ENCODE data around the gene GTF2A1L.
"Not testable (repeated sequence)": the region's sequence is repeated elsewhere in the genome, so short reads cannot be mapped to it uniquely, and the experiment has no call there.

Gene GTF2A1L, protein sequence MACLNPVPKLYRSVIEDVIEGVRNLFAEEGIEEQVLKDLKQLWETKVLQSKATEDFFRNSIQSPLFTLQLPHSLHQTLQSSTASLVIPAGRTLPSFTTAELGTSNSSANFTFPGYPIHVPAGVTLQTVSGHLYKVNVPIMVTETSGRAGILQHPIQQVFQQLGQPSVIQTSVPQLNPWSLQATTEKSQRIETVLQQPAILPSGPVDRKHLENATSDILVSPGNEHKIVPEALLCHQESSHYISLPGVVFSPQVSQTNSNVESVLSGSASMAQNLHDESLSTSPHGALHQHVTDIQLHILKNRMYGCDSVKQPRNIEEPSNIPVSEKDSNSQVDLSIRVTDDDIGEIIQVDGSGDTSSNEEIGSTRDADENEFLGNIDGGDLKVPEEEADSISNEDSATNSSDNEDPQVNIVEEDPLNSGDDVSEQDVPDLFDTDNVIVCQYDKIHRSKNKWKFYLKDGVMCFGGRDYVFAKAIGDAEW

DNA sequence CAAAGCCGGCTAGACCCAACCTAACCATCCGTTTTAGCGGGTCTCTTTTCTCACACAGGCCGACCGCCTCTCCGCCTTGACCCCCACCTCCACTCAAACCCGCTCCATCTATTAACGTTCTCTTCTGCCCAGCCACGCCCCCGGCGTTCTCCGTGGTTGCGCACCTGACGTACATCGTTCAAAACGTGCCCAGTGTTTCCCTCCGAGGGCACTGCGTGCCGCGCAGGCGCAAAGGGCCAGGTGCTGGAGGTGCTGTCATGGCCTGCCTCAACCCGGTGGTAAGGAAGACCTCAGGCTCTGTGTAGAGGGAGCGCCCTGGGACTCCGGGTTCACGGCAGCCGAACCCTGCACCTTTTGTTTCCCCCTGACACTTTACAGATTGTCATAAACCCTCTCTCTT lies at the start of gene GTF2A1L:
GTF2A1L (plus strand) TSS at position 239 of the 400 bp plus-strand sequence; CDS start at position 258, 19 bp downstream.
- no peak for DNase-seq

DNA sequence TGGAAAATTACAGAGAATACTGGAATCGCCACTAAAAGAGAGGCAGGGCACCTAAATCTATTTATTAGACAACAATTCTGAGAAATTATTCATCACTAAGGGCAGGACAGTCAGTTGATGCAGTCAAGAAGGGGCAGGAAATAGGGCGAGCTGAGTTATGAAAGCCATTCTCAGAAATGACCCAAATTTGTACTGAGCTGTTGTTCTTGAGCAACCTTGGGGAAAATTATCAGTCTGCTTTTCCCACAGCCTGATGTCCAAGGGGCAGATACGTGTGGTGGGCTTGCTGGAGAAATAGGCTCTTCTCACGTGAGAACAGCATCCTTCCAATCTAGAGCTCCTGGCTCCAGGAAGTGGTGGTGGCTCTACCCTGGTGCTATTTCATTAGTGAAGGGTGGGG lies 49.1 kb upstream of the GTF2A1L start:
- DNase-seq, result no peak

DNA sequence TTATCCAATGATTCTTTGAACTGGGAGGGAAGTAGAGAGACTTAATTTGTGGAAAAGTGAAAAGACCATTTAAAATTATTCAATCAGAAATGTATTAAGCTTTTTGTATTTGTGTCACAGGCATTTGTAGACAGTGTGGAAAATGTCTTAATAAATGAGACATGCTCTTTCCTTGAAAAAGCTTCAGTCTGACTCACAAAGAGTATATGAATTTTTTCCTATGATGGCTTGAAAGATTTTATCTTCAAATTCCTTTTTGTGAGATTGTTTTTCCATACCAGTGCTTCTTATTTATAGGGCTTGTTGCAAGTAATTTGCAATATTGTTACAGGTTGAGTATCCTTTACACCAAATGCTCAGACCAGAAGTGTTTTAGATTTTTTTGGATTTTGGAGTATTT lies 48.2 kb upstream of the GTF2A1L start:
- DNase-seq, result no peak

DNA sequence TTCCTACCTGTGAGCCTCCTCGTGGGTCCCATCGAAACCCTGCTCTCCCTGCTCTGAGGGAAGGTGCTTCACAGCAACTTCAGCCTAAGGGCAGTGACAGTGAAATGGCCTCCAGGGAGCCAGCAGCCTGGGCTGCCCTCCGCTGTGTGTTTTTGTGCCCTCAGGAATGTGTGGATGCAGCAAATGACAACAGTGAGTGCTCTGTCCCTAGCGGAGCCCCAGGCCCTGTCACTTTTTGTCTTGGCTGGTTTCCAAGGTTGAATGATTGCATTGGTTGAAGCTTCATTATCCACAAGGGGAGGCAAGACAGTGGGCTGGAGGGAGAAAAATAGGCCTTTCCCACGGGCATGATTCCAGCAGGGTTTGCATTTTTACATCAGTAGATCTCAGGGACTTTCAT lies 44.8 kb upstream of the GTF2A1L start:
- DNase-seq, result no peak

DNA sequence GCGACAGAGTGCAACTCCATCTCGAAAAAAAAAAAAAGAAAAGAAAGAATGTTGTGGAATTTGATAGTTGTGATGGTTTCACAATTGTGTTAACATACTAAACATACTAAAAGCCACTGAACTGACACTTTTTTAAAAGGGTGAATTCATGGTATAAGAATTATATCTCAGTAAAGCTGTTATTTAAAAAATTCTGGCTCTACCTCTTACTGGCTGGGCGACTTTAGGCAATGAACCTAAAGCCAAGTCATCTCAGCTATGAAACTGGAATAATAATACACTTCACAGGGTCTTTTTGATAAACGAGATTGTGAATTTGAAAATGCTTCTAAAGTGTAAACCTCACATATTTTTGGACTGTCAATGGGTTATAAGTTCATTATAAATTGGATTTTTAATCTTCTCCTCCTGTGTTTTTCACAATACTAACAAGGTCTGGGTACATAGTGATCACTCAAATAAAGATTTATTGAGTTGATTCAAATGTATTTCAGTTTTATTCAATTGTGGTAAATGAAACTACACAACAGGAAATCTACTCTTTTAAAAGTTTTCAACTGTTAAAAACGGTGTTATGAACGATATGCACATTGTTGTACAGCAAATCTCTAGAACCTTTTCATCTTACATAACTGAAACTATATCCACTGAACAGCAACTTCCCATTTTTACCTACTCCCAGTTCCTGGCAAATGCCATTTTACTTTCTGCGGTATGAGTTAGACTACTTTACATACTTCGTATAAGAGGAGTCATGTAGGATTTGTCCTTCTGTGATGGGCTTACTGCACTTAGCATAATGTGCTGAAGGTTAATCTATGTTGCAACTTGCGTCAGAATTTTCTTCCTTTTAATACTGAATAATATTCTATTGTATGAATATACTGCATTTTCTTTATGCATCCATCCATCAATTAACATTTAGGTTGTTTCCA lies 43.0 kb upstream of the GTF2A1L start:
- no peak for DNase-seq

DNA sequence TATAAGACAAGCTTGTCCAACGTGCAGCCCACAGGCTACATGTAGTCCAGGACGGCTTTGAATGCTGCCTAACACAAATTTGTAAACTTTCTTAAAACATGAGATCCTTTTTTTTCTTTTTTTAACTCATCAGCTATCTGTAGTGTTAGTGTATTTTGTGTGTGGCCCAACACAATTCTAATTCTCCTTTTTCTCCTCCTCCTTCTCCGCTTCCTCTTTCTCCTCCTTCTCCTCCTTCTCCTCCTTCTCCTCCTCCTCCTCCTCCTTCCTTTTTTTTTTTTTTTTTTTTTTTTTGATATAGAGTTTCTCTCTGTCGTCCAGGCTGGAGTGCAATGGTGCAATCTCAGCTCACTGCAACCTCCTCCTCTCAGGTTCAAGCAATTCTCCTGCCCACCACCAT lies 39.3 kb upstream of the GTF2A1L start:
- DNase-seq, result no peak

DNA sequence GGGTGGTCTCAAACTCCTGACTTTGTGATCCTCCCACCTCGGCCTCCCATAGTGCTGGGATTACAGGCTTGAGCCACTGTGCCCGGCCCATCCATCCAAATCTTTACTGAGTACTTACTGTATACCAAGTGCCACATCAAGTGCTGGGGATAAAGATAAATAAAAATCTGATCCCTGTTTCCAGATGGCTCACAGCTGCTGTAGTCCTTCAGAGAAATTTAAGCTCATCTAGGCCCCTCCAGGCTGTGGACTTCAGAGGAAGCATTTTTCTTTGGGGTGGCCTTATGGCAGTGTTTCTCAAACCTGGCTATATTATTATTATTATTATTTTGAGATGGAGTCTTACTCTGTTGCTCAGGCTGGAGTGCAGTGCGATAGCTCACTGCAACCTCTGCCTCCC lies 33.7 kb upstream of the GTF2A1L start:
- no peak for DNase-seq

DNA sequence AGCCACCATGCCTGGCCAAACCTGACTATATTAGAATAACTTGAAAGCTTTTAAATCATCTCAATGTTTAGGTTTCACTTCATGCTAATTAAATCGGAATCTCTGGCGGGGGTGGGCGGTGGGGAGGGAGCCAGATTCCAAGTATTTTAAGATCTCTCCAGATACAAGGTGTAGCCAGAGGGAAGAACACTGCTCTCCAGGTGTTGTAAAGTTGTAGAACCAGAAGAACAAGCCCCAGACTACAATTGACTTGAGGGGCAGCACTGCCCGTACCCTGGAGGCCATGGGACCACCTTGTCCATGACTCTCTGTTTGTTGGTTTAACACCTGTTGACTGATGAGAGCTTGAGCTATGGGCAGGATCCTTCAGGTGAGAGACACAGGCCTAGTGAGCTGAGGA lies 33.1 kb upstream of the GTF2A1L start:
- DNase-seq, result no peak

DNA sequence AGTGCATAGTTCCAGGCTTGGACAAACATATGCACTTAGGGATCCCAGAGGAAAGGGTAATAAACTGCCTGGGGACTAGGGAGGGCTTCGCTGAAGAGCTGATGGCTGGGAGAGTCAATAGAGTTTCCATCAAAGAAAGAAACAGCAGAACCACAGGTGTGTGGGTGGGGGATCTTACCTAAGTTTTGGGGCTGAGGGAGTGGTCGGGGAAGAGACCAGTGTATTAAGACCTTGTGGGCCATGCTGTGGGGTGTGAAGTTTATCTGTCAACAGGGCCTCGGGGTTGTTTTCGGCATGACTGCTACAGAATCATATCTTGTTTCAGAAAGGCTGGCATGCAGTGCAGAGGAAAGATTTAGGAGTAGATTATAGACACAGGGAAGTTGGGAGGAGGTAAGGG lies 31.2 kb upstream of the GTF2A1L start:
- DNase-seq, result no peak

DNA sequence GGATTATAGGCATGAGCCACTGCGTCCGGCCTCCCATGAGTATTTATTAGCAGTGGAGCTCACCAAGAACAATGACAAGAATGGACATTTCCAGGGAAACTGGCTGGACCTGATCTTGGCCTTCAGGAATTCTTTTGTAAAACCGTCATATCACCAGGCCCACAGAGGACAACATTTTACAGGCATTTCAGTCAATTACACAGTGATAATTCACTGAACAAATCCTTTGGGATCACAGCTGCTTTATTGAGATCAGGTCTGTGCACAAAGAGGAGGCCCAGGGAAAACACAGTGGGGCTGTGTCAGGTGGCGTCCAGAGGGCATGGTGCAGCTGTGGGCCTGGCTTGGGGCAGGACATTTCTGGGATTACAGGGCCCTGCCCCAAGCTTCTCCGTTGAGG lies 30.1 kb upstream of the GTF2A1L start:
- no peak for DNase-seq

DNA sequence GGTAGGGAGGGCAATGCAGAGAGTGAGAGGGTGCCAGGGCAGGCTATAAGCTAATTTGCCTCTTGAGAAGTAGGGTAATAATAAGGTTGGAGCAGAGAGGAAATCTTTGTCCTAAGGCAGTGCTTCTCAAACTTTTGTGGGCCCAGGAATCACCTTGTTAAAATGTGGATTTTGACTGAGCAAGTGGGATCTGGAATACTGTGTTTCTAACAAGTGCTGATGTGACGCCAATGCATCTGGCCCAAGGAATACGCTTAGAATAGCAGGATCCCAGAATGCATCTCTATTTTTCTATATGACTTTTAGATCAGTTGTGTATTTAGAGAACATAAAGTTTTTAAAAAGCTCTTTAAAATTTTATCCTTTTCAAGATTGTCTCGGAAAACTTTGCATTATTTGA lies 29.7 kb upstream of the GTF2A1L start:
- no peak for DNase-seq

DNA sequence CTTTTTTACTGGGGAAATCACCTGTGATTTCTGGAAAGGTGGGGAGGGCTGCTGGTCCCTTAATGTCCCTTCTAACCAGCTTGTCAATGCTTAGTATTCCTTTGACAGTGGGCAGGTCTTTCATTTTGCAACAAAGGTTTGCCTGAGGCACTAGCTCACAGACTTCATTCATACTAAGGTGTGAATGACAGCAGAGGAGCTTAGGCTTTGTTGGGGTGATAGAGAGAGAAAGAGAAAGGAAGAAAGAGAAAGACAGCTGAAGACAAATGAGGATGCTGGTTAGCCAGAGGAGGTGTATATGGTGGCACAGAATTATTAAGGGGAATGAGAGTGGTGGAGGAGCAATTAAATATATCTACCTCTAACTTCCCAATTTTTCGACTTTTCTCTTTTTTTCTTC lies 28.9 kb upstream of the GTF2A1L start:
- DNase-seq, result no peak

DNA sequence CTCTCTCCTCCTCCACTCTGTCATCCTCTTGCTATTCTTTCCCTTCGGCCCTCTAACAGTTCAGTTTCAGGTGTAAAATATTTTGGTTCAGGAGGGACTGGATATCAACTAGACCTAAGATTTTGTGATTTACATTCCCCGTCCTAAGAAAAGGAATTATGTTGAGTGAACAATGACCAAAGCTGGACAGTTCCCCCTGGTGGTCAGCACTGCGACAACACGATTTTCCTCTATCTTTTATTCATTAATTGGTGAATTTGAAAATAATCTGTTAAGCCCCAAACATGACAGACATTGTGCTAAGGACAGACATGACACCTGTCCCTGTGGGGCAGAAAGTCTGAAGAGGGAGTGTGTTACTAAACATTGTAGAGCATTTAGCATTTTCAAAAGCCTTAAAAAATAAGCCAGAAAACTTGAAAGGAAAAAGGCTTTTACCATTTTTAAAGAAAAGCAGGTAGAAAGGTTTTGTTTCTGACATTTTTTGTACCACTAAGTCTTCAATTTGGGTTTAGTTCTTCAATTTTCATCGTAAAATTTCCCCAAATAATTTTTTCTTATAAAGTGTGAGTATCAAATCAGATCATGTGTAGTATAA lies 28.4 kb upstream of the GTF2A1L start:
- no peak for DNase-seq

DNA sequence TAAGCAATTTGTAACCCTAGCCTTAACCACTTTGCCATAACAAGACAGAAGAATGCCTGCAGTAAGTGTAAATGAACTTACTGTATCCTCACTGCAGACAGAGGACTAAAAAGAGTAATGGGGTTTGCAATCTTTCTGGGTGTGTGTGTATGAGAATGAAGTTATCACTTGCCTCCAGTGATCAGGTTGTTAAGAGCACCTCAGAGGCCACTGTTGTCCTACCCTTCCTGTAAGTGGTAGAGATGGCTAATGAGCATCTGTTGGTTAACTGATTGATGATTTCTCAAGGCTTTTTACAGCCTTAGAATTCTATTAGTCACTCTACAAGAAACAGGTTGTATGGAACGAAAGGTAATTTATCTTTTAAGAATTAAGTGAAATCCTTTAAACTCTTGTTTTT lies 27.6 kb upstream of the GTF2A1L start:
- DNase-seq, result no peak

DNA sequence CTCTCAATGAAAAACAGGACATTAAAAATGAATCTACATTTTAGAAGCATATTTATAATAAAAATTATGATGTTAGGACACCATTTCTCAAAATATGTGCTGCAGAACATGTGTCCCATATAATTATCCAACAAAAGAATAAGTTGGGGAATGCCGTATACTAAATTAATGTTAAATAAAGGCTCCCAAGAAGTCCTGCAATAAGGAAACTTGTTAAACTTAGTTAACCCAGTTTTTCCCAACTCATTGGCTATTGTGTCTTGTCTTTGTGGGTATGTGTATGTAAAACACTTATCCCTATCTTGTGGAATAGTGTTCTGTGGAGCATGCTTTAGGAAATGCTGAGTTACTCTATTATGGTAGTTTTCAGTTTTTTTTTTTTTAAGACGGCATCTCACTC lies 25.6 kb upstream of the GTF2A1L start:
- DNase-seq, result no peak

DNA sequence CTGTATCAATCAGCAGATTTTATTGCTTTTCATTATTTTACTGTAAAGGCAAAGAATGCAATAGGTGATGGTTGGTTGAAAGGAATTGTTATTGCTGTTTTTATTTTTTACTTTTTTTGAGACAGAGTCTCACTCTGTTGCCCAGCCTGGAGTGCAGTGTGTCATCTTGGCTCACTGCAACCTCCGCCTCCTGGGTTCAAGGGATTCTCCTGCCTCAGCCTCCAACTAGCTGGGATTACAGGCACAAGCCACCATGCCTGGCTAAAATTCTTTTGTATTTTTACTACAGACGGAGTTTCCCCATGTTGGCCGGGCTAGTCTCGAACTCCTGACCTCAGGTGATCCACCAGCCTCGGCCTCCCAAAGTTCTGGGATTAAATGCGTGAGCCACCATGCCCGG lies 20.9 kb upstream of the GTF2A1L start:
- DNase-seq, result not testable (repeated sequence)

DNA sequence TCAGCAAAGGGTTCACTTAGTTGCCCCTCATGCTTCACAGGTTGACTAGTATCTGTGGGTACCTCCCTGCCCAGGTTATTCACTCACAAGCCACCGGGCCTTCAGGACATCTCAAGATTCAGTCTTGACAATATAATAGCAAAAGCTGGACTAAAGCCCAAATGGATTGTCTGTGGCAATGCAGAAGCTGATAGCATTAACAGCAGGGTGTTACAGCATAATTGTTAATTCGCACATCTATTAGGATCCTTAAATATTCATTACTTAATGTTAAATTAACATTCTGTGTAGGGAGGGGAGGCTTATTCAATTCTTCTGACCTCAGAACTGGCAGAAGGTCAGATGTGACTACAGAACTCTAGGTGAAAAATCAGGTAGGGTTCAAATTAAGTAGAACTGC lies 20.2 kb upstream of the GTF2A1L start:
- no peak for DNase-seq

DNA sequence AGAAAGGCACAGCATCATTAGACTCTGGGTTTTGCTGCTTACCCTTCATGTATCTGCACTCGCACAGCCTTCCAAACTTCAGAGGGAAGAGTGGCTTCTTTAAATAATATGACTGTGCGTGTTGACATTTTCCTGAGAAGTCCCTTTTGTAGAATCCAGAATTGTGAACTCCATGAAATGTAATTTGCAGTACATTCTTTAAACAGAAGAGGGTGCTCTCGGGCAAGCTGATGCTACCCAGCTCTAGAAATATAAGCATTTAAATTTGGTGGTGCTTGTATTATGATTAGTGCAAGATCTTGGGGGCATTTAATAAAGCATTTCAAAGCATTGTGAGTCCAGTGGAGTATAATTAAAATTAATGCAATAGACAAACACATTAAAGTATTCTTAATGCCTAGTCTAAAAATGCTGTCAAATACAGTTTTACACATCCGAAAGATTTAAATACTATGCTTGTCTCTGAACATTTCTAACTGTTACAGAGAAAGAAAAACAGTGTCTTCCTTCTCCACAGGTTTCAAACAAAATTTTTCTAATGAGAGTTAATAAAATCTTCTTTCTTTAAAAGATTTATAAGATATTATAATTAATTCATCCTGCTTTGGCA lies 17.3 kb upstream of the GTF2A1L start:
- DNase-seq, result no peak

DNA sequence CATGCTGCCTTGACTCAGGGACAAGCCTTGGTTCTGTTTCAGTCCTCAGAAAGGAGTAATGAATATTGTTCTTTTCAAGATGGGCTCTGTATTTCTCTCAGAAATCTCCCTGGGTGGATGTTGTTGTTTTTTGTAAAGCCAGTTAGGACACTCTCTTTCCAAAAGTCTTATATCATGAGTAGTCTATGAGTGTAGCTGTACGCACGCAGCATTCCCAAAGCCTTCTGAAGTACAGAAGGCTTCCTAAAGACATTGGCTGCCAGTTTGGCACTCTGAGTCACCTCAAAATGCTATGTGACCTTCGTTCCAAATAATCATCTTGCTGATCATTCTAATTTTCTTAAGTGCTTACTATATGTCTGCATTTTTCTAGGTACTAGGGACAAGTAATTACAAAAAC lies 16.7 kb upstream of the GTF2A1L start:
- DNase-seq, result no peak

DNA sequence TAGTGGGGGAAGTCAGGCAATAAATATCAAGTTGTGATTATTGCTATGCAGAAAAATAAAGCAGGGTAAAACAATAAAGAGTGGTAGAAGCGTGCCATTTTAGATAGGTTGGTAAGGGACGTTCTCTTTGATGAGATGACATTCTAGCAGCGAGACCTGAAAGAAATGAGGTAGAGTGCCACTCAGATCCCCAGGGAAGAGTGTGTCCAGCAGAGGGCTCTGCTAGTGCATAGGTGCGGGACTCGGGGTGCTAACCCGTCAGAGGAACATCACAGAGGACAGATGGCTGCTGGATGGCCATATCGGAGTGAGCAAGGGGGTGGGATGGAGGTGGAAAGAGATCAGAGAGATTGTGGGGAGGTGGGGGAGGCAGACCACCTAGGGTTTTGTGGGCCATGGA lies 16.3 kb upstream of the GTF2A1L start:
- DNase-seq, result no peak

DNA sequence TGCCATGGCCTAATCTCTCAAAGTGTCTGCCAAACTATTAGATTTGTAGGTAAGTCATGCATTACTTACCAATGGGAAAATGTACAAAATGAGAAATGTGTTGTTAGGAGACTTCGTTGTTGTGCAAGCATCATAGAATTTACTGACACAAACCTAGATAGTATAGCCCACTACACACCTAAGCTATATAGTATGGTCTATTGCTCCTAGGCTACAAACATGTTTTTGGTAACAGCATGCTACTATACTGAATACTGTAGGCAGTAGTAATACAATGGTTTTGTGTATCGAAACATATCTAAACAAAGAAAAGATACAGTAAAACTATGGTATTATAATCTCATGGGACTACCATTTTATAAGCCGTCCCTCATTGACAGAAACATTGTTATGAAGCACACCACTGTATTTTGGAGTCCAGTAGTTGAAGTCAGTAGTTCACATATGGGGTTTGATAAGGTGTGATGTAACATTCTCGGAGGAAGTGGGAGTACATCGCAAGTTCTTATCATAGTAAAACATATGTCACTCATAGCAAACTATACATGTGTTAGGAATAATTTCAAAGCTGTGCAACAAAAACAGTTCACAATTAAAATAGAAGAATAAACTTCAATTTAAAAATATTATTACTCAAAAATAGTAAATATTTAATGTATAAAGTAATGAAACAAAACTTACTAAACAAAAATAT lies 12.0 kb upstream of the GTF2A1L start:
- DNase-seq, result no peak

DNA sequence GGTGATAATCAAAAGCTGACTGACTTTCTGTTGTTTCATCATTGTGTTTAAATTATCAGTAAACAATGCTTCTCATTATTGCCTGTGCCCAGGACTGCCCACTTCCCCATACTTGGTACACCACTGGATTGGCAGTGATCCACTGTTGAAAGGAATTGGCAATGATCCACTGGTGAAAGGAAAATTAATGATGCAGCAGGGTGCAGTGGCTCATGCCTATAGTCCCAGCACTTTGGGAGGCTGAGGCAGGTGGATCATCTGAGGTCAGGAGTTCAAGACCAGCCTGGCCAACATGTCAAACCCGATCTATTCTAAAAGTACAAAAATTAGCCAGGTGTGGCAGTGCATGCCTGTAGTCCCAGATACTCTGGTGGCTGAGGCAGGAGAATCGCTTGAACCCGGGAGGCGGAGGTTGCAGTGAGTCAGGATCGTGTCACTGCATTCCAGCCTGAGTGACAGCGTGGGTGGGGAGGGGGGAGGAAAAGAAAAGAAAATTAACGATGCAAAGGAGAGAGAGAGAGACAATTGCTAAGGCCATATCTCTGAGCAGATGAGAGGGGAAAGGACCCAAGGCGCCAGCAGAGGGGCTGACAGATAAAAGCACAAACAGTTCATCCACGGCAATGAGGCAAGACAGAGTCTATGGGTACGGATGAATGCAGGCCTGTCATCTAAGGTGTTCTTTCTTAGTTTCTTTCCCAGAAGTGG lies 10.2 kb upstream of the GTF2A1L start:
- DNase-seq, result no peak

Measured in cerebellar nuclear complex (tissue), 1 donor.